SH-SY5Y (cell line): ENCODE results near the gene ITGB3.

Experiments used
- GATA2 ChIP-seq: IDR thresholded peaks from 2 replicates; pipeline ENCODE4 v1.6.1; 2011; ENCODE audit warnings: mild to moderate bottlenecking, low read depth, low read length
- GATA3 ChIP-seq: IDR thresholded peaks from 2 replicates; pipeline ENCODE4 v1.6.1; 2011; ENCODE audit warnings: low read depth, mild to moderate bottlenecking, low read length, moderate library complexity

GRCh38 chr17:47289302-47289701, 35.7 kb downstream of the ITGB3 start:
- TF ChIP-seq GATA3 (no peak), GATA2 (no peak)
